Measurements from ENCODE around the gene CDRT4. TPM values are rescaled to one million over a fixed set of nuclear protein-coding genes. Genes with fewer than 3 reads are reported as not detected.

CDRT4 gene
- polyA plus RNA-seq, 2 of the 4 experiments (the other 2 are of a cell fraction) = 0.58 to 5.4 TPM

DNA sequence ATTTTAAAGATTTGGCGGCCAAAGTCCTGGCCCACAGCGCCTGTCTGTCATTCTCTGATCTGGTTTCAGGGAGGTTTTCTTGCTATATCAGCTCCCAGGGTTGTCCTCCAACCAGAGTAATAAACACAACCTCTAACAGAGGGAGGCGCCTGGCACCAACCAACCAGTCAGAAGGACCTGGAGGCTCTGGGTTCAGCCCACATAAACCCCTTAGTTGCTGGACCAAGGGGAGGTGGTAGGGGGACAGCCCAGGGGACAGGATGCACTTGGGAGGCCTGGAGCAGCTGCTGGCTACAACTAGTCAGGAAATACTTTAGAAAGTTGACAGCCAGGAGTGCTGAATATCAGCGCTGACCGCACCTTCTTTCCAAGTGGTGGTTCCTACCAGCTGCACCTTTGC, 41.7 kb upstream of the CDRT4 start (continued):
- TF ChIP-seq, protein P1, sequence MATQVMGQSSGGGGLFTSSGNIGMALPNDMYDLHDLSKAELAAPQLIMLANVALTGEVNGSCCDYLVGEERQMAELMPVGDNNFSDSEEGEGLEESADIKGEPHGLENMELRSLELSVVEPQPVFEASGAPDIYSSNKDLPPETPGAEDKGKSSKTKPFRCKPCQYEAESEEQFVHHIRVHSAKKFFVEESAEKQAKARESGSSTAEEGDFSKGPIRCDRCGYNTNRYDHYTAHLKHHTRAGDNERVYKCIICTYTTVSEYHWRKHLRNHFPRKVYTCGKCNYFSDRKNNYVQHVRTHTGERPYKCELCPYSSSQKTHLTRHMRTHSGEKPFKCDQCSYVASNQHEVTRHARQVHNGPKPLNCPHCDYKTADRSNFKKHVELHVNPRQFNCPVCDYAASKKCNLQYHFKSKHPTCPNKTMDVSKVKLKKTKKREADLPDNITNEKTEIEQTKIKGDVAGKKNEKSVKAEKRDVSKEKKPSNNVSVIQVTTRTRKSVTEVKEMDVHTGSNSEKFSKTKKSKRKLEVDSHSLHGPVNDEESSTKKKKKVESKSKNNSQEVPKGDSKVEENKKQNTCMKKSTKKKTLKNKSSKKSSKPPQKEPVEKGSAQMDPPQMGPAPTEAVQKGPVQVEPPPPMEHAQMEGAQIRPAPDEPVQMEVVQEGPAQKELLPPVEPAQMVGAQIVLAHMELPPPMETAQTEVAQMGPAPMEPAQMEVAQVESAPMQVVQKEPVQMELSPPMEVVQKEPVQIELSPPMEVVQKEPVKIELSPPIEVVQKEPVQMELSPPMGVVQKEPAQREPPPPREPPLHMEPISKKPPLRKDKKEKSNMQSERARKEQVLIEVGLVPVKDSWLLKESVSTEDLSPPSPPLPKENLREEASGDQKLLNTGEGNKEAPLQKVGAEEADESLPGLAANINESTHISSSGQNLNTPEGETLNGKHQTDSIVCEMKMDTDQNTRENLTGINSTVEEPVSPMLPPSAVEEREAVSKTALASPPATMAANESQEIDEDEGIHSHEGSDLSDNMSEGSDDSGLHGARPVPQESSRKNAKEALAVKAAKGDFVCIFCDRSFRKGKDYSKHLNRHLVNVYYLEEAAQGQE (IDR thresholded peaks at IDR 0.05) = no peak
- TF ChIP-seq BHLHE40 (IDR thresholded peaks at IDR 0.05; ENCODE audit: low read depth, low read length) = no peak
- TF ChIP-seq CHD4 (IDR thresholded peaks at IDR 0.05; ENCODE audit: borderline replicate concordance) = no peak
- TF ChIP-seq ZNF302 (CRISPR knock-in tag; IDR thresholded peaks at IDR 0.05) = no peak

DNA sequence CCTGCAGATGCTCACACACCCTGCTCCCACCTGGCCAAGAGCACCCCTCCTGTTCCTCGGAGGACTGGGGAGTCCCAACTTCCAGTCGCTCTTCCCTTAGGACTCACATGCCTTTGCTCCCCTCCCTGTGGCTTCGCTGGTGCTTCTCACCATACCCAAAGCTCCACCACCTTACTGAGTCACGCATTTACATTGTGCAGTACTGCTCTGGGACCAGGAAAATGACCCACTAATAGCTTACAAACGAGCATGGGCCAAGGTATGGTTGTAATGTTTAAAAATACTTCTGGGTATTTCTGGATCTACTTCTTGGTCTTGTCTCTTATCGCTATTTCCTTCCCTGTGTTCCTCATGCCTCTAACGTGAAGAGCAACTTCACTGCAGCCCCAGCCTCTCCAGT, 41.0 kb upstream of the CDRT4 start:
- FAIRE-seq (no peak), ATAC-seq (no peak), DNase-seq (ENCODE audit: low read depth in 1 of 2, low spot score in 1 of 2) (no peak)
- Histone ChIP-seq H3K4me3 (no peak overlapping the region), H3K4me2 (no peak overlapping the region), H3K9me3 (no peaks in the 10 kb centered on the region), H3K27ac (no peak overlapping the region), H3K4me1 (peaks cover 11% of the 10 kb centered on the region)
- WGBS (ENCODE audit: missing lambda C conversion rate) = 70% methylated on average over 7 of the region's 7 CpGs
- CTCF ChIA-PET = interaction anchor here (1.1 to 3.2 kb wide), 4 partner anchors 10 to 252 kb away, joined by 3 to 12 read pairs (median 5); no protein-coding TSS in a partner anchor
- TF ChIP-seq TP53 (CRISPR knock-in tag; IDR thresholded peaks at IDR 0.05) (no peak), ZSCAN20 (CRISPR knock-in tag; IDR thresholded peaks at IDR 0.05) (no peak), HOXB13 (CRISPR knock-in tag; IDR thresholded peaks at IDR 0.05; ENCODE audit: low read depth) (no peak), CHD4 (IDR thresholded peaks at IDR 0.05; ENCODE audit: borderline replicate concordance) (no peak), JUN (IDR thresholded peaks at IDR 0.05) (no peak), GATA3 (IDR thresholded peaks at IDR 0.05; ENCODE audit: borderline replicate concordance) (no peak), MAFK (IDR thresholded peaks at IDR 0.05; ENCODE audit: partially characterized antibody) (no peak), JUNB (IDR thresholded peaks at IDR 0.05) (no peak), ZNF302 (CRISPR knock-in tag; IDR thresholded peaks at IDR 0.05) (no peak), MYC (IDR thresholded peaks at IDR 0.05; ENCODE audit: borderline replicate concordance, low read length) (no peak)
- TF ChIP-seq, protein P2, sequence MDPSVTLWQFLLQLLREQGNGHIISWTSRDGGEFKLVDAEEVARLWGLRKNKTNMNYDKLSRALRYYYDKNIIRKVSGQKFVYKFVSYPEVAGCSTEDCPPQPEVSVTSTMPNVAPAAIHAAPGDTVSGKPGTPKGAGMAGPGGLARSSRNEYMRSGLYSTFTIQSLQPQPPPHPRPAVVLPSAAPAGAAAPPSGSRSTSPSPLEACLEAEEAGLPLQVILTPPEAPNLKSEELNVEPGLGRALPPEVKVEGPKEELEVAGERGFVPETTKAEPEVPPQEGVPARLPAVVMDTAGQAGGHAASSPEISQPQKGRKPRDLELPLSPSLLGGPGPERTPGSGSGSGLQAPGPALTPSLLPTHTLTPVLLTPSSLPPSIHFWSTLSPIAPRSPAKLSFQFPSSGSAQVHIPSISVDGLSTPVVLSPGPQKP (IDR thresholded peaks at IDR 0.05; ENCODE audit: low read depth, low read length) = no peak
- POLR2A ChIA-PET = no interaction called here

DNA sequence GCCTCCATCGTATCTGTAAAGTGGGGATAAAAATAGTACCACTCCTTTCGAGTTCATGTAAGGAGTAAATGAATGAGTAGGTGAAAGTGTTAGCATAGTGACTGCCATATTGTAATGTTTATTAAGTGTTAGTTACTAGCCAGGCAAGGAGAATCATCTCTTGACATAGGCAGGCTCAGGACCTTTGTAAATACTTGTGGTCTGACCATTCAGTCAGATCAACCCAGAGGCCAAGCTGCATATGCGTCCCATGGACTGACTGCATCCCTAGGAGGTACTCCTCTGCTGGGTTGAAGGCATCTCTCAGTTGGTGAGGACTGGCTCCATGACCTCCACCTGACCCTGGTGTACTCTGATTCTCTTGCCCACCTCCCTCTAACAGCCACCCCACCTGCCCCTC, 40.5 kb upstream of the CDRT4 start:
- ATAC-seq = no peak
- 94% methylated on average over 3 of the region's 3 CpGs for WGBS (ENCODE audit: missing lambda C conversion rate)
- H3K27ac ChIP-seq = no peak overlapping the region
- H3K4me3 ChIP-seq = no peak overlapping the region
- no peak for DNase-seq (ENCODE audit: low read depth in 1 of 2, low spot score in 1 of 2)
- H3K4me2 ChIP-seq = no peak overlapping the region
- H3K9me3 ChIP-seq = no peaks in the 10 kb centered on the region
- TF ChIP-seq FOSB (CRISPR knock-in tag; IDR thresholded peaks at IDR 0.05) = no peak
- no peak for TF ChIP-seq FOSL2 (IDR thresholded peaks at IDR 0.05)
- no peak for TF ChIP-seq FOSL2 (CRISPR knock-in tag; IDR thresholded peaks at IDR 0.05)
- TF ChIP-seq POLR2A (IDR thresholded peaks at IDR 0.05; ENCODE audit: low read length) = no peak
- no peak for TF ChIP-seq PHF8 (IDR thresholded peaks at IDR 0.05; ENCODE audit: borderline replicate concordance, low read depth)
- TF ChIP-seq, protein P3, sequence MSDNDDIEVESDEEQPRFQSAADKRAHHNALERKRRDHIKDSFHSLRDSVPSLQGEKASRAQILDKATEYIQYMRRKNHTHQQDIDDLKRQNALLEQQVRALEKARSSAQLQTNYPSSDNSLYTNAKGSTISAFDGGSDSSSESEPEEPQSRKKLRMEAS (IDR thresholded peaks at IDR 0.05) = no peak
- no peak for TF ChIP-seq MYC (IDR thresholded peaks at IDR 0.05; ENCODE audit: borderline replicate concordance, low read length)
- TF ChIP-seq EHMT2 (IDR thresholded peaks at IDR 0.05; ENCODE audit: low read depth) = no peak
- TF ChIP-seq RAD21 (conservative IDR thresholded peaks at IDR 0.05 in 1 of 2, IDR thresholded peaks at IDR 0.05 in 1 of 2) = no peak
- no peak for TF ChIP-seq CHD4 (IDR thresholded peaks at IDR 0.05; ENCODE audit: borderline replicate concordance)
- TF ChIP-seq FOXS1 (CRISPR knock-in tag; IDR thresholded peaks at IDR 0.05) = no peak
- TF ChIP-seq ESRRA (IDR thresholded peaks at IDR 0.05; ENCODE audit: borderline replicate concordance, low read length) = no peak
- no peak for TF ChIP-seq CBX2 (IDR thresholded peaks at IDR 0.05; ENCODE audit: borderline replicate concordance, low read depth)
- no peak for TF ChIP-seq ZC3H11A (IDR thresholded peaks at IDR 0.05)
- no peak for TF ChIP-seq MAZ (IDR thresholded peaks at IDR 0.05; ENCODE audit: borderline replicate concordance, low read depth, low read length)
- H3K4me1 ChIP-seq = peaks cover 15% of the 10 kb centered on the region
- CTCF ChIA-PET = interaction anchor here (1.1 to 3.2 kb wide), 4 partner anchors 10 to 251 kb away, joined by 3 to 12 read pairs (median 5); no protein-coding TSS in a partner anchor
- FAIRE-seq = no peak
- POLR2A ChIA-PET = no interaction called here

Data from A549 (cell line).